Thyroid gland (tissue), 4 donors: ENCODE measurements around the gene DCTN3.

ENCODE experiments used
- CTCF ChIP-seq, 6 experiments: fragments of 200-600 bp in 3 of 6; fragments of 450-650 bp in 3 of 6; sonication (generic) in 3 of 6; IDR thresholded peaks; one replicate each; pipeline ENCODE4 v1.5.1; 2016 to 2019; ENCODE audit warnings: antibody characterized with exemption in 6 of 6, mild to moderate bottlenecking in 2 of 6, inconsistent platforms in 1 of 6, moderate library complexity in 1 of 6
- POLR2A ChIP-seq, 2 donors: fragments of 450-650 bp; IDR thresholded peaks; one replicate each; pipeline ENCODE4 v1.6.1; 2017; ENCODE audit warnings: antibody characterized with exemption in 2 of 2, mild to moderate bottlenecking in 2 of 2, moderate library complexity in 1 of 2

DNA sequence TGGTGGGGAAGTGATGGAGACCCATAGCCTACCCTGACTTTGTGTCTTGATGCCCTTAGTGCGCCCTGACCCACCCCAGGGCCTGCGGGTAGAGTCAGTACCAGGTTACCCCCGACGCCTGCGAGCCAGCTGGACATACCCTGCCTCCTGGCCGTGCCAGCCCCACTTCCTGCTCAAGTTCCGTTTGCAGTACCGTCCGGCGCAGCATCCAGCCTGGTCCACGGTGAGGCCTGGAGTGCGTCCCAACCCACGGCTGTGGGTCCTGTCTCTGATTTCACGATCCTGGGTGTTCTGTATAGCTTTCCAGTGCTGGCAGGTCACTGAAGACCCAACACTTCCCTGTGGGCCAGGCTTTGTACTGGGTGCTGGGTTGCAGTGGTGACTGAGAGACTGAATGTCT, 38.2 kb upstream of the DCTN3 start:
- TF ChIP-seq CTCF (IDR thresholded peaks at IDR 0.05) = no peak
- no peak for TF ChIP-seq POLR2A (IDR thresholded peaks at IDR 0.05)
